GM18873 (cell line): ENCODE data around the gene PDX1.
"Not testable (repeated sequence)": the region's sequence is repeated elsewhere in the genome, so short reads cannot be mapped to it uniquely, and the experiment has no call there.

Experiments
- ATAC-seq: cut with Tn5 transposase; IDR thresholded peaks from one replicate; pipeline ENCODE4 v1.9.1; 2021; ENCODE audit warnings: mild to moderate bottlenecking, moderate library complexity, moderate number of reproducible peaks; ENCODE audit not compliant: unreplicated experiment, low FRiP score

PDX1 gene

GRCh38 chr13:27954406-27954851 is 34.6 kb downstream of the PDX1 start:
- ATAC-seq = no peak

- ATAC-seq = no peak
Measured at GRCh38 chr13:27955014-27955591, 35.3 kb downstream of the PDX1 start.

DNA sequence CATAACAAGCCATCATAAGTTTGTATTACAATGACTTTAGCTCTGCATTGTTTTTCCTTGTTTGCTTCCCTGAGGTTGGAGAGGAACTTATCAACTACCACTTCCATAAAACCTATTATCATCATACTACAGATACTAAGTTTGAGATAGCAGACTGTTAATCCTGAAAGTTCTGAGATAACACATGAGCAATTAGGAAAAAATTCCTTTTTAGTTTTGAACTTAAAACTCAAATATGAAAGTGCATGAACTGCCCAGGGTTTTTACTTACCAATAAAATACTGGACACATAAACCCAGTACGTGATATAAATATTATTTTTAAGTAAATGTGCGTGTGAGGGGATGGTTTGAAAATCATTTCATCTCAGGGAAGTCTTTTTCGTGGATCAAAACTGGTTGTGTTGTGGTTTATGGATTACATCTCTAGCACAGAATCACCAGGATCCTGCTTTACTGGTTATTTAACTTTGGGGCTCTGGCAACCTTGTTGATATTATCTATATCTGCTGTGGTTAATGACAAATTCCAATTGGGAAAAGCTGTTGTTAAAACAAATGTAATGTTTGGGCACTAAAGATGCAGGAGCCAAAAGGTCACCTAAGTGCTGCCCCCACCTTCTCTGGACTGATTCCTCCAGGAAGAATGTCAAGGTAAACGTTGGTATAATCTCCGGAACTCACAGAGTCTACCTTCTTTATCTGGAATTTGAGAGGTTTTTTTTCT is 36.9 kb downstream of the PDX1 start:
- no peak for ATAC-seq

DNA sequence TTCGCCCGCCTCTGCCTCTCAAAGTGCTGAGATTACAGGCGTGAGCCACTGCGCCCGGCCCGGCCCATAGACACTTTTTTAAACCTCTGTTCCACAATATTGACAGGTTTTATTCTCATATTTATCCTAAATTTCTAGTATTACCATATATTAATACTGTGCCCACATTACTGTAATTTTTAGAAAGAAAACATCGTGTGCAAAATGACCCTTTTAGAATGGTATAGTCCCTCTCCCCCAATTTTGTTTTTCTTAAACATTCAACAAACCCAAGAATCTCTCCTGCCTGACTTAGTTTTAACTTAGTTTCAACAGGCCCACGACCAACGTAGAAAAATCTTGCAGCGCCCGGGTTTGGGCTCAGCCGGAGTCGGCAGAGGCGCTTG is 40.2 kb downstream of the PDX1 start:
- ATAC-seq = no peak

GRCh38 chr13:27960362-27961226 is 40.8 kb downstream of the PDX1 start:
- no peak for ATAC-seq

DNA sequence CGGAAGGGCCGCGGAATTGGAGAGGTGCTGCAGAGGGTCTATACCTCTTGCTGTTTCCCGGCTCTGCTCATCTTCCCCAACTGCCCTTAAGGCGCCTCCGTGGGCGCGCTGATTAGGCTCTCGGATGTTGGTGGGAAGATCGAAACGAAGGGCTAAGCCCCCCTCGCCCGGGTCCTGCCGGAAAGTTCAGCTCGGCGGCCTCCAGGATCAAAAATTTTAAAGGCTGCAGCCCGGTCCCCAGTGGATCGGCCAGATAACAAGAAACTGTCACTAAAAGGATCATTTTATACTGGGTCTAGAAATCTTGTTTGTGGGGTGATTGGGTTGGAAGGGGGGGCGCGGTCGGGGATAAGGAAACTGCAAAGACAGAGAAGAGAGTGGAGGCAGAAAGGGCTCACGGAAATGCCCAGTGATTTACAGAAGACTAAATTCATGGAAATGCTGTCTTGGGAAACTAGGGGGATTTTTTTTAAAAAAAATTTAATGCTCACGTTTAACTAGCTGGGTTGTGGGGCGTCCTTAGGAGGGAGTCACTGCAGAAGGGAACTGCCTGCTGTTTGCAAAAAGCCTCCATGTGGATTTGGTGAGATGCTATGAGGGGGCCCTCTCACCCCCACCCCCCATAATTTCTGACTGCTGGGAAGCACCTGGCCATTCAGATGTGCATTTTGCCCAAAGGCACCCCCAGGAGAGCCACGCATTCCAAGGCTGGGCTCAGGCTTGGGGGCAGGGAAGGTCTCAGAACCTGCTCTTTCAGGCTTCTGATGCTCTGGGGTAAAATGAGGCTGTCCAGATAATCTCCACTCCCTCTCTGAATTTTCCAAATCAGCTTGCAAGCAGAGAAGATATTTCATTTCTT is 41.7 kb downstream of the PDX1 start:
- no peak for ATAC-seq

- no peak for ATAC-seq
Measured at GRCh38 chr13:27962128-27962841, 42.5 kb downstream of the PDX1 start.

DNA sequence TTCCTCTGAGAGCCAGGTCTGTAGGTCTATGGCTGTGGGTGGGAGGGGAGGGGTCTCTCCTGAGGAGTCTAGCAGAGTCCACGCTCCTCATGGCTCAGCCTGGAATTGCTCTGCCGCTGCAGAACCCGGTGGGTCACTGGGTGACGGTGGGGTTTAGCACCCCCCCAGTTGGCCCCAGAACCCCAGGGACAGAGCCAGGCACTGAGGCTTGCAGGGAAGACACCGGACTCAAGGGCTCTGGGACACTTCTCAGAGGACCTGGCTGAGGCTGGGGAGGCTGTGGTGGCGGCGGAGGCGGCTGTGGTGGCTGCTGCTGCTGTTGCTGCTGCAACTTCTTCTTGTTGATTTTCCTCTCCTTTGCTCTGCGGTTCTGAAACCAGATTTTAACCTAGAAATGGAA is 43.2 kb downstream of the PDX1 start:
- no peak for ATAC-seq

- no peak for ATAC-seq
Measured at GRCh38 chr13:27963491-27963890, 43.7 kb downstream of the PDX1 start.

GRCh38 chr13:27964206-27964605 is 44.4 kb downstream of the PDX1 start:
- not testable (repeated sequence) for ATAC-seq

DNA sequence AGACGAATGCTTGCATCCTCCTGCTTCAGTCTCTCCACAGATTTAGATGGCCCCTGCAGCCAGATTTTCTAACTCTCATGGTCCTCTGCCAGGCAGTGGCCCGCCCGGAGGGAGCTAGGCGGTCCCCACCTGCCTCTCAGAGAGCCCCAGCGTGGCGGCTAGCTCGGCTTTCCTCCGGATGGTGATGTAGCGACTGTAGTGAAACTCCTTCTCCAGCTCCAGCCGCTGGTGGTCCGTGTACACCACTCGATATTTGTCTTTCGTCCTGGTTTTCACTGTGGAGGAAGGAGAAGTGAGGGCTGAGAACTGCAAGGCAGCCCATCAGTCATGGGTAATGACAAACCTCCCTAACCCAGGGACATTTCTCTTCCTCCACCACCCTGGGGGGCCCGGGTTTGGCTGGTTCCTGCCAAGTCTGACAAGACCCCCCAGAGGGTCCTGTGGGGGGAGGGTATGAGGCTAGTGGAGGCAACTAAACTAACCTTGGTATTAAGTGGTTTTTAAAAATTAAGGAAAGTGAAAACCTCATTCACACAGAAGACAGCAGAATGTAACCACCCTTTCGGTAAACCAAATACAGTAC is 45.0 kb downstream of the PDX1 start:
- ATAC-seq = no peak

DNA sequence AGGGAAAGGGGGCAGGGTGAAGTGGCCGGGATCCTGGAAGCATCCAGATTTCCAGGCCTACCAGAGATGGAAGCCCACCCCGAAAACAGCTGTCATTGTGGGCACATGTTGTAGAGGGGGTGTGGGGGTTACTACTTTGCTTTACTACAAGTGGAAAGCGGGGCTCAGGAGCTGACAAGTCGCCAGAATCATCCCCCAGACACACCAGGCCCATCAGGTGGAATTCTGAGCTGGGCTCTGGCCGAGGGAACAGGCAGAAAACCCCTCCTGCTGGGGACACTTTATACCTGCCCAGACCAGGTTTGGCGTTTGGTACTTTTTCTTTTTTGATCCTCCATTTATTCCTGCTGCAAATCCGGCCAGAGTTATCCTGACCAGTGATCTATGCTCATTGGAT is 45.5 kb downstream of the PDX1 start:
- no peak for ATAC-seq

DNA sequence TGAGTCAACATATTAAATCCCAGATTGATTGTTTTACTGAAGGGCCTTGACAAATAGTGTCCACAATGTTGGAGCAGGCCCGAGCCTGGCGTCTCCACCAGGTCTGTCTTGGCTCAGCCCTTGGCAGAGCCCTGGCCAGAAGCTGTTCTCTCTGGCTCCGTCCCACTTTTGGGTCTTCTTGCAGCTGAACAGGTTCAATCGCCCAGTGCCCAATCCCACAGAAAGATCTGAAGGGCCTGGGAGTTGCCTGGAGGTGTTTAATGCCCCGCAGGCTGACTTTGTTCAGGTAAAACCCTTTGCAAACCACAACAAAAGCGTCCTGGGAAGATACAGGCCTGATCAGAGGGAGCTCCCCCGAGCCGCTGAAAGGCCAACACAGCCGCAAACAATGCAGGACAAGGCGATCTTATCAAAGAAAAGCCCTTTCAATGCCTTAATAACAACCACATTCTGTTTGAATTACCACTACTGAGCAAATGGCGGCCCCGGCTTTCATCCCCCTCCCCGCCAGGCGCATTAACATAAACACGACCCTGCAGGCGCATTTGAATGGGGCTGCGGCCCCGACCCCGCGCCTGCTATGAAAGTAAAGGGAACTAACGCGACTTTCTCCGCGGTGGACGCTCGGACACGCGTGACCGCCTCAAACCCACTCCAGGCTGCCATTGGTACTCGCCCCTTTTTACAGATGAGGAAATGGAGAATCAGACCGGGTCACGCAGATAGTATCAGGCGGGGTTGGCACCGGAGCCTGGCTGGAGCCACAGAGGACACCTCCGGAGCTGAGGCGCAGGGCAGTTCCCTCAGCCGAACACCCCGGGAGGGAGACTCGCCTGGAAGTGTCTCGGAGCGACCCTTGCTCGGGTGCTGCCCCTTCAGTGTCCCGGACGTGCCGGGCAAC is 46.2 kb downstream of the PDX1 start:
- ATAC-seq = no peak

- ATAC-seq = no peak
Measured at GRCh38 chr13:27966641-27967202, 46.9 kb downstream of the PDX1 start.

DNA sequence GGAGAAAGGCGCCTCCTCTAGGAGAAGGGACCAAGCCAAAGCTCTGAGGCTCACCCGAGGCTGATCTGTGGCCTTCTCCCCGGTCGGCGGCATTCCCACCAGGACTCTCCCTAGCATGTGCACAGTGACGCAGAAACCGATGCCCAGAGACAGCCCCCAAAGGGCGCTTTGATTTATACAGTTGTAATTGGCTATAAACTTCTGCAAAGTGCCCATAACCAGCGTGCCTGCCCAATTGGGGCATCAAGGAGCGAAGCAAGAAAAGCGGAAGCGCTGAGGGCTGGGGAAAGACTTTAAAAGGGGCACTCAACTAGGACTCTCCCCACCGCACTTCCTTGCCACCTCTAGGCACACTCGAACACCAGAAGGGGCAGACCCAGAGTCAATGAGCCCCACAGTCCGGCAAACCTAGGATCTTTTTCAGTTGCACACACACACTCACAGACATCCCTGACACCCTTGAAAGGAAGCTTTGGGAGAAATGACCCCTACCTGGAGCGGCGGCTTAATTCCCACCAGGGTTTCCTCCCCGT is 47.5 kb downstream of the PDX1 start:
- ATAC-seq = no peak

DNA sequence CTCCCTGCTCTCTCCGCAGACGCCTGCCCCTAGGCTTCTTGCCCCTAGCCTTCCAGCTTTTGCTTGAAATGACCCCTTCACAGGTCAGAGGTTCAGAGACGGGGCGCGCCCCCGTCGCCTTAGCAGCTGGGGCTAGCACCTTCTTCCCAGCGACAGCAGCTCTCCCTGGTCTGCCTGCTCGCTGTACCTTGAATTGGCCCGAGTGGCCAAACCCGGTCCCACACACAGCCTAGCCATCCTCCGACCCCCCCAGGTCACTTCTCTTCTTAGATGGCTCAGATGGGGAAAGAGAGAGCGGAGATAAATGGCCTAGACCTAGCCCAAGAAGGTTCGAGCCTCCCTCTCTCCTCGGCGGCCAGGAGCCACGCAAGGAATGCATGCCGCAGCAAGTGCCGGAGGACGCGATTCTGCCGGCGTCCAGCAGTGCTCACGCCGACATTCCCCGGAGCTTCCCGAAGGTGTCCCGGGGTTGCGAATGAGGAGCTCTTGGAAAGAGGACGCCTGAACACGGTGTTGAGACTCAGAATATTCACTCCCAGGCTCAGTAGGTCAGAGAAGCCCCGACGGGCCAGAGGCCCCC is 48.0 kb downstream of the PDX1 start:
- no peak for ATAC-seq

DNA sequence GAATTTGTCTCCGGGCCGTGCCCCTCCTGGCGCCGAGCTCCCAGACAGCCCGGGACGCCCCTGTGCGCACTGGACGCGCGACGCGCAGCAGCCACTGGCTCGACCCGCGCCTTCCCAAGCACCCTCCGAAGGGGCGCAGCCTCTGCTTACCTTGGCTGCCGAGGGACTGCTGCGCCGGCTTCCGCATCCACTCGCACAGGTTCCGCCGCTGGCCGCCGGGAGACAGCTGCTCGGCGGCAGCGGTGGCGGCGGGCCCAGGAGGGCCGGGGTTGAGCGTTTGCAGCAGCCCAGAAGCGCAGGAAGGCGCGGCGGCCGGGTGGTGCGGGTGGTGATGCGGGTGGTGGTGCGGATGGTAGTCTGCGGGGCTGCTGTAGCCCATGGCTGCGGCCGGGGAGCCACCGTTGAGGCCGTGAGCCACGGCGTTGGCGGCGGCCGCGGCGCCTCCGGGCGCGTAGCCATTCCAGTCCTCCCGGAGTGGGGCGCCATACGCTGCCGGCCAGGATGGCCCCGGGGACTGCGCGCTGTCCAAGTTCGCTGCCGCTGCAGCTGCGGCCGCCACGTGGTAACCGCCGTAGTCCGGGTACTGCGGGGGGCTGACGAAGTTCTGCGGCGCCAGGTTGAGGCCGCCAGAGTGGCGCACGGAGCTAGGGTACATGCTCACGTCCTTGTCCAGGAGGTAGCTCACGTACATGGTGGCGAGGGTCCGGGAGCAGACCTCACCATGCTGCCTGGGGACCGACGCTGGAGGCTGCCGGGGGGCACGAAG is 48.7 kb downstream of the PDX1 start:
- ATAC-seq = no peak
